ENCODE data around the gene PTPN18.

Gene PTPN18

GRCh38 chr2:130336877-130337734 lies 18.8 kb upstream of the PTPN18 start:
- peak overlapping the region; percentile 76 for H3K4me3 ChIP-seq (ENCODE audit: low read depth, low read length)
- H3K27me3 ChIP-seq (ENCODE audit: insufficient read depth, low read depth, severe bottlenecking), result no peaks in the 10 kb centered on the region
- peaks cover 10% of the 10 kb centered on the region for H3K36me3 ChIP-seq
- peaks cover 3% of the 10 kb centered on the region for H3K9me3 ChIP-seq (ENCODE audit: severe bottlenecking)
- DNase-seq, result peak; percentile 90
- H3K27ac ChIP-seq, result peak overlapping the region; percentile 68
- TF ChIP-seq CTCF (IDR thresholded peaks at IDR 0.05; ENCODE audit: low read depth, low read length), result peak; percentile 16; the same call in 1 of the 2 replicates

GRCh38 chr2:130337735-130338325 lies 18.0 kb upstream of the PTPN18 start:
- no peak for DNase-seq
- Histone ChIP-seq H3K36me3 (peaks cover 10% of the 10 kb centered on the region), H3K4me3 (ENCODE audit: low read depth, low read length) (peak overlapping the region; percentile 76), H3K27ac (peak overlapping the region; percentile 68), H3K27me3 (ENCODE audit: insufficient read depth, low read depth, severe bottlenecking) (no peaks in the 10 kb centered on the region), H3K9me3 (ENCODE audit: severe bottlenecking) (peaks cover 3% of the 10 kb centered on the region)
- no peak for TF ChIP-seq CTCF (IDR thresholded peaks at IDR 0.05; ENCODE audit: low read depth, low read length)

GRCh38 chr2:130338793-130339345 lies 17.0 kb upstream of the PTPN18 start:
- DNase-seq, result no peak
- H3K27ac ChIP-seq, result no peak overlapping the region
- TF ChIP-seq CTCF (IDR thresholded peaks at IDR 0.05; ENCODE audit: low read depth, low read length), result no peak
- H3K36me3 ChIP-seq, result peaks cover 10% of the 10 kb centered on the region
- H3K4me3 ChIP-seq (ENCODE audit: low read depth, low read length), result no peak overlapping the region
- no peaks in the 10 kb centered on the region for H3K27me3 ChIP-seq (ENCODE audit: insufficient read depth, low read depth, severe bottlenecking)
- H3K9me3 ChIP-seq (ENCODE audit: severe bottlenecking), result peaks cover 3% of the 10 kb centered on the region

GRCh38 chr2:130339885-130340745 lies 15.7 kb upstream of the PTPN18 start:
- H3K36me3 ChIP-seq, result peaks cover 19% of the 10 kb centered on the region
- H3K27me3 ChIP-seq (ENCODE audit: insufficient read depth, low read depth, severe bottlenecking), result no peaks in the 10 kb centered on the region
- H3K27ac ChIP-seq, result no peak overlapping the region
- DNase-seq, result no peak
- peaks cover 3% of the 10 kb centered on the region for H3K9me3 ChIP-seq (ENCODE audit: severe bottlenecking)
- no peak overlapping the region for H3K4me3 ChIP-seq (ENCODE audit: low read depth, low read length)
- no peak for TF ChIP-seq CTCF (IDR thresholded peaks at IDR 0.05; ENCODE audit: low read depth, low read length)

GRCh38 chr2:130341562-130342019 lies 14.3 kb upstream of the PTPN18 start:
- Histone ChIP-seq H3K27ac (peak overlapping the region; percentile 83), H3K36me3 (peaks cover 33% of the 10 kb centered on the region), H3K9me3 (ENCODE audit: severe bottlenecking) (no peaks in the 10 kb centered on the region), H3K27me3 (ENCODE audit: insufficient read depth, low read depth, severe bottlenecking) (no peaks in the 10 kb centered on the region), H3K4me3 (ENCODE audit: low read depth, low read length) (peak overlapping the region; percentile 83)
- no peak for DNase-seq
- TF ChIP-seq CTCF (IDR thresholded peaks at IDR 0.05; ENCODE audit: low read depth, low read length), result no peak

Data from WERI-Rb-1 (cell line).